KBM-7 (cell line): ENCODE data around the gene TOM1L2.
"Not testable (repeated sequence)": the region's sequence is repeated elsewhere in the genome, so short reads cannot be mapped to it uniquely, and the experiment has no call there.

Experiments
- DNase-seq: peaks from one replicate; pipeline ENCODE4 v3.0.0-alpha.2; 2015
- in situ Hi-C: fragments of 300-500 bp; cut with MboI; formaldehyde crosslinking; loops from 2 replicates; pipeline ENCODE4 v1.14.3; 2020; ENCODE audit warnings: low sequenced_read_pairs, low pct_unique_long_range_greater_than_20kb, mixed read lengths

The TOM1L2 gene

DNA sequence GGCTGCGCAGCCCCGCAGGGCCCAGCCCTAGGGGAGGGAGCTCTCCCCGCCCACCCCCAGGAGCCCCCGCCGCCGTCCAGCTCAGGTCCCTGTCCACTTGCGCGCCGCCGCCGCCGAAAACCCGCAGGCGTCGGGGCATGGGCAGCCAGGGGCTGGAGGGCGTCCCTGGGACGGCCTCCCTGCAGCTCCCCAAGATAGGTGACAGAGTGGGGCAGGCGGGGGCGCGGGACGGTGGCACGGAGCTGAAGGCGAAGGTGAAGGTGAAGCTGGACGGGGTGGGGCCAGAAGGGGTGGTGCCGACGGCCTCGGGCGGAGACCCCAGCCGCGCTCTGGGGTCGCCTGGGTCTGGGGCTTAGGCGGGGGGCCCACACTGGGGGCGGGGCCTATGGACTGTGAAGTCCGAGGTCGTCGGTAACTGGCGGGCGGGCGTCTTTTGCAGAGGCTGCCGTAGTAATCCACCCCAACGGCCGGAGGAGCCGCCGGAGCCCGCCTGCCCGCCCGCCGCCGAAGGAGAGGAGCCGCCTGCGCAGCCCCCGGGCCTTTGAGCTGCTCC is 162.6 kb downstream of the TOM1L2 start:
- DNase-seq, result no peak
- in situ Hi-C loops, result no loop called here

- in situ Hi-C loops, result no loop called here
- DNase-seq, result peak; percentile 31
Measured at GRCh38 chr17:17808706-17809432, 163.3 kb downstream of the TOM1L2 start.

GRCh38 chr17:17808200-17808599 is 164.0 kb downstream of the TOM1L2 start:
- in situ Hi-C loops, DNase-seq: not testable (repeated sequence)

GRCh38 chr17:17807440-17807839 is 164.8 kb downstream of the TOM1L2 start:
- in situ Hi-C loops, result no loop called here
- DNase-seq, result no peak

GRCh38 chr17:17806611-17807274 is 165.5 kb downstream of the TOM1L2 start:
- in situ Hi-C loops, result no loop called here
- DNase-seq, result no peak

DNA sequence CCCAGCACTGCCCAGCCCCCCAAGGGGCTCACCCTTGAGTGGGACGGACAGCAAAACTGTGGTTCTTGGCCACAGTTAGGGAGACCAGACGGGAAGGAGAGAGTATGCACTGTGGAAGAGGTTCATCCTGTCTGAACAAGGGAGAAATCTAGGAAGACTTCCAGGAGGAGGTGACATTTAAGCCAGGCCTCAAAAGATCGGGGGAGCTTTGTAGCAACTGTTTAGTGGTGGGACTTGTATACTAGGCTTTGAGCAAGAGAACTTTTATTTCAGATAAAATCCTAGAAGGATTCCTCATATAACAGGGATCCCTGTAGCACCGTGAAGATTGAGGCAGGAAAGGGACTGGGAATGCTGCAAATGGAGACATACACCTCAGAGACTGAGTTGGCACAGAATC is 166.2 kb downstream of the TOM1L2 start:
- in situ Hi-C loops, result no loop called here
- DNase-seq, result no peak

DNA sequence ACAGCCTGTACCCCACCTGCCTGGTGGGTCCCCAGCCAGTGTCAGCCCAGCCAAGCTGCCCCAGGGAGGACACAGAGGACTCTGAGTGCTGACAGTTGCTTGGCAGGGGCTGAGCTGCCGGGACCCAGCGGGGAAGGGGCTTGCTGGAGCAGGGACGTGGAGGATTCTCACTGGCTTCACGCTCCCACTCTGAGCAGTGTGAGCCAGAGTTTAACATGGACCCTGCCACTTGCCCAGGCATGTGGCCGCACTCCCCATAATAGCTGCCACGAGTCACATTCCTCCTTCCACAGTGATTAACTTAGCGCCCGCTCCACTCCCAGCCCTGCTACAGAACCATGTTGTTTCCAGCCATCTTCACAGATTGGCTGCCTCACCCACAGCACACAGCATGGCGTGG is 166.6 kb downstream of the TOM1L2 start:
- in situ Hi-C loops, result no loop called here
- no peak for DNase-seq

DNA sequence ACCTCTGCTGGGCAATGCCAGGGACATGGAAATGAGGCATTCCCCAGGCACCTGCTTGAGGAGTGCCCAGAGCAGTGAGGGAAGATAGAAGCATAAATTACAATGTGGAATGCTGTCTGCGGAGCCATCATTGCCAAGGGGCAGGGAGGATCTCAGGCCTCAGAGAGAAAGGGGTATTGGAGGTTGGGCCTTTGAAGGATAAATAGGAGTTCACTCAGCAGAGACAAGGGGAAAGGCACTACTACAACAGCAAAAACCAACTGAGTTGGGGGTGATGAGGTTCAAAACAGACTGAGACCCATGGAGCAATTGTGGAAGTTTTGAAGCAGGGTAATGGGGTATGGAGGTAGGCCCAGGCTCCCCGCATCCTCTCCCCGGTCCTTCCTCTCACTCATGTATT is 168.2 kb downstream of the TOM1L2 start:
- no peak for DNase-seq
- in situ Hi-C loops, result no loop called here

DNA sequence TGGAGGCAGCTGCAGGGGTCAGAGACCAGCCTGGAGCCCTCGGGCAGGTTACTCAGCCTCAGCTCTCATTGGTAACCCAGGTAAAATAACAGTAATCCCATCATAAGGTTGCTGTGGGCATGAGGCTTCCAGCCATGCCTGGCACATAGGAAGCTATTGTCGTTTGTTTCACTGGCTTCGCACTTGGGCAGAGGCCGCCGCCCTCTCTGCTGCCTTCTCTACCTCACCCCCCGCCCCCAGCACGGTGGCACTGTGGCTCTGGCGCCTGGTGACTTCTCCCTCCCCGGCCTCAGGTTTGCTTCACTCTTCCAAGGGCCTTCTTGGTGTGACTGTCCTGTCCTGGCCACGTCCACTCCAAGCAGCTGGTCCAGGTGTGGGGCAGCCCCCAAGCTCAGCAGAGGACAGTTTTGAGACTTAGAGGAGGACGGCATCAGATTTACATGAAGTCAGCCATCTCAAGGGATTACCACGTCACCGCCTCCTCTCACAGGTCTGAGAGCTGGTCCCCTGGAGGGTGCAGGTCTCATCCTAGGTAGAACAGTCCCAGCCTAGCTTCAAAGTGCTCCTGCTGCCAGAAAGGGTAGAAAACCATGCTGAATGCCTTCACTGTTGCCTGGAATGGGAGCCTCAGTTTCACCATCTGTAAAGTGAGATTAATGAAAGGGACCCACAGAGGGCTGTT is 170.3 kb downstream of the TOM1L2 start:
- in situ Hi-C loops, result no loop called here

GRCh38 chr17:17800504-17801021 is 171.6 kb downstream of the TOM1L2 start:
- in situ Hi-C loops, result no loop called here
- DNase-seq, result no peak

More for the DNA sequence above, 170.3 kb downstream of the TOM1L2 start:
- no peak for DNase-seq

- DNase-seq, result no peak
- in situ Hi-C loops, result no loop called here
Measured at GRCh38 chr17:17798573-17799255, 173.5 kb downstream of the TOM1L2 start.

GRCh38 chr17:17798010-17798556 is 174.1 kb downstream of the TOM1L2 start:
- in situ Hi-C loops, result no loop called here
- no peak for DNase-seq

- in situ Hi-C loops, result no loop called here
- DNase-seq, result no peak
Measured at GRCh38 chr17:17797119-17797809, 174.9 kb downstream of the TOM1L2 start.

GRCh38 chr17:17796787-17797061 is 175.5 kb downstream of the TOM1L2 start:
- in situ Hi-C loops, result no loop called here
- DNase-seq, result no peak

- in situ Hi-C loops, result no loop called here
Measured at GRCh38 chr17:17795946-17796786, 176.0 kb downstream of the TOM1L2 start.

GRCh38 chr17:17795296-17795695 is 176.9 kb downstream of the TOM1L2 start:
- no peak for DNase-seq
- in situ Hi-C loops, result no loop called here

More at GRCh38 chr17:17795946-17796786, 176.0 kb downstream of the TOM1L2 start:
- DNase-seq, result no peak

- in situ Hi-C loops, result no loop called here
Measured at GRCh38 chr17:17794382-17794781, 177.8 kb downstream of the TOM1L2 start.

More at GRCh38 chr17:17794382-17794781, 177.8 kb downstream of the TOM1L2 start:
- no peak for DNase-seq
